ENCODE data around the gene SERPINB1. TPM values are rescaled to one million over a fixed set of nuclear protein-coding genes. Genes with fewer than 3 reads are reported as not detected.

The SERPINB1 gene
- total RNA-seq, 1 experiment from 2014 or later: 82.3 TPM

GRCh38 chr6:2782825-2783187, 58.9 kb downstream of the SERPINB1 start:
- Histone ChIP-seq H3K4me1 (replicated peaks; ENCODE audit: insufficient read depth) (no peaks in the 10 kb centered on the region), H3K27me3 (ENCODE audit: insufficient read depth, low read depth) (no peaks in the 10 kb centered on the region), H3K27ac (no peak overlapping the region), H3K36me3 (ENCODE audit: low read depth) (no peaks in the 10 kb centered on the region), H3K9me3 (ENCODE audit: insufficient read depth, low read depth) (no peaks in the 10 kb centered on the region), H2AFZ (no peak overlapping the region), H3K4me3 (no peak overlapping the region), H4K20me1 (ENCODE audit: insufficient read depth) (no peaks in the 10 kb centered on the region), H3K79me2 (ENCODE audit: low read depth) (peaks cover 8% of the 10 kb centered on the region), H3F3A (ENCODE audit: insufficient read depth, low read depth) (no peaks in the 10 kb centered on the region), H3K4me2 (no peak overlapping the region), H3K9me2 (ENCODE audit: insufficient read depth) (no peaks in the 10 kb centered on the region)
- TF ChIP-seq EZH2 (IDR thresholded peaks at IDR 0.05; ENCODE audit: low read depth): no peak
- no peak for TF ChIP-seq CTCF (conservative IDR thresholded peaks at IDR 0.05)
- BruUV-seq (replicated peaks): no TSS peak
- CTCF ChIA-PET: no interaction called here
- POLR2A ChIA-PET (ENCODE audit: unreplicated experiment): interaction anchor here (0.6 kb wide), 2 partner anchors 120 to 143 kb away, joined by 3 read pairs; no protein-coding TSS in a partner anchor
- intact Hi-C loops (cut with micrococcal nuclease; ENCODE audit: unreplicated experiment): no loop called here
- DNase-seq: no peak

DNA sequence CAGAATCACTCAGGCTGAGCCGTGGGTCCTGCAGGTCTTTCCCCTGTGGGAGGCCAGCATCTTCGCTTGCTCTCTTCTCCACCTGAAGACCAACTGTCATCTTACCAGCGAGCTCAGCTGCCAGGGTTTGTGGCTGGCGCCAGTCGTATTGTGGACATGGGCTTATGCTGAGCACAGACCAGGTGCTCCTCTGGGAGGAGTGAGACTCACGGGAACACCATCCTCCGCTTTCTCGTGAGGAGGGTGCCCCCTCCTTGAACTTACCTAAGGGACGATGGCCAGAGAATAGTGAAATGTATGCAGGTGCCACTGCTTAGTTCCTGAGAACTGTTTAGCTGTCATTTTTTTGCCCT, 59.3 kb downstream of the SERPINB1 start:
- peaks cover 12% of the 10 kb centered on the region for H3K79me2 ChIP-seq (ENCODE audit: low read depth)
- H3K9me3 ChIP-seq (ENCODE audit: insufficient read depth, low read depth): no peaks in the 10 kb centered on the region
- no peak overlapping the region for H3K27ac ChIP-seq
- CTCF ChIA-PET: no interaction called here
- H3K27me3 ChIP-seq (ENCODE audit: insufficient read depth, low read depth): no peaks in the 10 kb centered on the region
- H3K4me2 ChIP-seq: no peak overlapping the region
- POLR2A ChIA-PET (ENCODE audit: unreplicated experiment): interaction anchor here (0.6 kb wide), 1 partner anchor 120 kb away, joined by 3 read pairs; no protein-coding TSS in a partner anchor
- no peaks in the 10 kb centered on the region for H4K20me1 ChIP-seq (ENCODE audit: insufficient read depth)
- TF ChIP-seq CTCF (conservative IDR thresholded peaks at IDR 0.05): no peak
- no peak for TF ChIP-seq EZH2 (IDR thresholded peaks at IDR 0.05; ENCODE audit: low read depth)
- no peaks in the 10 kb centered on the region for H3K9me2 ChIP-seq (ENCODE audit: insufficient read depth)
- H3K4me3 ChIP-seq: no peak overlapping the region
- H3K4me1 ChIP-seq (replicated peaks; ENCODE audit: insufficient read depth): no peaks in the 10 kb centered on the region
- H3K36me3 ChIP-seq (ENCODE audit: low read depth): no peaks in the 10 kb centered on the region
- no TSS peak for BruUV-seq (replicated peaks)
- H2AFZ ChIP-seq: no peak overlapping the region
- intact Hi-C loops (cut with micrococcal nuclease; ENCODE audit: unreplicated experiment): no loop called here
- H3F3A ChIP-seq (ENCODE audit: insufficient read depth, low read depth): no peaks in the 10 kb centered on the region
- no peak for DNase-seq

Small RNA genes within 50 kb of the gene (microRNA-seq; reads per million reads assigned to microRNA genes)
- not detected for gene MIR4645 (ENCODE audit: borderline number of aligned reads, borderline replicate concordance)

Other genes starting within 250 kb of the SERPINB1 start
- gene MYLK4, start 90.9 kb downstream of the SERPINB1 start, total RNA-seq (2021): 1.1 and 1.6 TPM in 2 replicates
- gene WRNIP1, start 76.5 kb downstream of the SERPINB1 start, total RNA-seq (2021): 61.4 and 69.5 TPM in 2 replicates
- gene SERPINB9, start 61.4 kb upstream of the SERPINB1 start, total RNA-seq (2021): 1.7 and 2.4 TPM in 2 replicates
- gene SERPINB6, start 129.7 kb upstream of the SERPINB1 start, total RNA-seq (2021): 169 and 187 TPM in 2 replicates
- gene NQO2, start 158.0 kb upstream of the SERPINB1 start, total RNA-seq (2021): 79.4 and 82.9 TPM in 2 replicates
- 13.9 and 14.8 TPM in 2 replicates for gene RIPK1, start 226.6 kb upstream of the SERPINB1 start, total RNA-seq (2021)